Measurements from ENCODE around the gene LITAFD. TPM values are rescaled to one million over a fixed set of nuclear protein-coding genes. Genes with fewer than 3 reads are reported as not detected.
"Not testable (repeated sequence)": the region's sequence is repeated elsewhere in the genome, so short reads cannot be mapped to it uniquely, and the experiment has no call there.

The LITAFD gene
- total RNA-seq, 4 donors from 2014 or later = not detected

DNA sequence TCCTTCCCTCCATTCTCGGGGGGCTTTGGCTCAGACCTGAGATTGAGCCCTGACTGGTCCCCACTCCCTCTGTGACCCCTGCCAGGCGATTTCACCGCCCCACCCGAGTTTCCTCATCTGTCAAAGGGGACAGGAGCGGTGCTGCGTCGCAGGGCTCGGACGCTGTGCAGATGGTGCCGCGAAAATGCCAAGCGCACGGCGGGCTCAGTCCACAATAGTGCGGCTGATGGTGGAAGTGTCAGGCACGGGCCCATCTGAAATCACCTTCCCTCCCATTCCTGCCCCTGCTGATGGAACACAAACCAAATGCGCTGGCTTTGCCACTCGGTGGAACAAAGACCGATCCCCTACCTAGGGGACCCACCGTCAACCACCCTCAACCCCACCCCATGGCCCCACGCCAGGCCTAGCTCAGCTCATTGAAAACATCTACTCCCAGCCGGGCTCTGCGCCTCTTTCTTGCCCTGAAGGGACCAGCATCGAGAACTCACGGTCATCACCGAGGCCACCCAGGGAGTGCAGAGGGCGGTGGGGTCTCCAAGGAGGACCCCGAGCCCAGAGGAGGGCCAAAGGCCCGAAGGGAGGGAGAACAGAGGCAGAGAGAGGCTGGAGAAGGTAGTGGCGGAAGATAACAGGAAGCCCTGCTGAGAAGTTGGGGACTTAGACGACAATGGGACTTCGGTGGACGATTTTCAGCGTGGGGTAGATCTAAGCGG lies 14.8 kb upstream of the LITAFD start:
- H3K4me1 ChIP-seq = peaks cover 0 to 68% (median 44%) of the 10 kb centered on the region in 4 donors
- 1 to 3% methylated on average over 27 to 35 of the region's 35 CpGs for WGBS, 2 donors
- H3K36me3 ChIP-seq = no peaks in the 10 kb centered on the region
- DNase-seq (ENCODE audit: low spot score in 2 of 2) = peak; percentile 56 to 64
- peak in 1 of 2 donors; percentile 18 for TF ChIP-seq EP300 (IDR thresholded peaks at IDR 0.05)
- TF ChIP-seq, protein P1, sequence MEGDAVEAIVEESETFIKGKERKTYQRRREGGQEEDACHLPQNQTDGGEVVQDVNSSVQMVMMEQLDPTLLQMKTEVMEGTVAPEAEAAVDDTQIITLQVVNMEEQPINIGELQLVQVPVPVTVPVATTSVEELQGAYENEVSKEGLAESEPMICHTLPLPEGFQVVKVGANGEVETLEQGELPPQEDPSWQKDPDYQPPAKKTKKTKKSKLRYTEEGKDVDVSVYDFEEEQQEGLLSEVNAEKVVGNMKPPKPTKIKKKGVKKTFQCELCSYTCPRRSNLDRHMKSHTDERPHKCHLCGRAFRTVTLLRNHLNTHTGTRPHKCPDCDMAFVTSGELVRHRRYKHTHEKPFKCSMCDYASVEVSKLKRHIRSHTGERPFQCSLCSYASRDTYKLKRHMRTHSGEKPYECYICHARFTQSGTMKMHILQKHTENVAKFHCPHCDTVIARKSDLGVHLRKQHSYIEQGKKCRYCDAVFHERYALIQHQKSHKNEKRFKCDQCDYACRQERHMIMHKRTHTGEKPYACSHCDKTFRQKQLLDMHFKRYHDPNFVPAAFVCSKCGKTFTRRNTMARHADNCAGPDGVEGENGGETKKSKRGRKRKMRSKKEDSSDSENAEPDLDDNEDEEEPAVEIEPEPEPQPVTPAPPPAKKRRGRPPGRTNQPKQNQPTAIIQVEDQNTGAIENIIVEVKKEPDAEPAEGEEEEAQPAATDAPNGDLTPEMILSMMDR (IDR thresholded peaks at IDR 0.05) = no peak
- no peaks in the 10 kb centered on the region for H3K9me3 ChIP-seq
- H3K27ac ChIP-seq = peak overlapping the region; percentile 71 to 96 (median 92)
- H3K4me3 ChIP-seq = peak overlapping the region; percentile 80 to 96 (median 94)
- H3K27me3 ChIP-seq = no peaks in the 10 kb centered on the region

DNA sequence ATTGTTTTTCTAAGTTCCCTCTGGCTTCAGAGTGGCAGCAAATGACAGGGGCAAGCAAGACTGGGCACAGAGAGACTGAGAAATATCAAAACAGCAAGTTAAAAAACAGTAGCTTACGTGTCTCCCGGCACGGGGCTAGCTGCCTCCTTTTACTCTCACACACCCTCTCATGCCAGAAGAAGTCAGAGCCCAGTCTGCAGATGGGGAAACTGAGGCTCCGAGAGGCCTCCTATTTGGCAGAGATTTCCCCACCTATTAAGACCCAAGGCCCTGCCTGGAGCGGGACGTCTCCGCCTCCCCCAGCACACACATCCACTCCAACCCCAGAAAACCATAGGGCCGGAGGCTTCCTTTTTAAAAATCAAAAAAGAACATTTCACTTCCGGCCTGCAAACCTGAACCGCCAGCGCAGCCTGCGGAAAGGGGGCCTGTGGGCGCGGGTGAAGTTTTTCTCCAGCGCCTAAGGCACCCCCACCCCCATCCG lies 14.2 kb upstream of the LITAFD start:
- Histone ChIP-seq H3K27me3 (no peaks in the 10 kb centered on the region), H3K36me3 (no peaks in the 10 kb centered on the region), H3K4me3 (peak overlapping the region; percentile 80 to 96 (median 94)), H3K27ac (peak overlapping the region; percentile 71 to 96 (median 92)), H3K4me1 (peaks cover 0 to 62% (median 38%) of the 10 kb centered on the region in 4 donors), H3K9me3 (no peaks in the 10 kb centered on the region)
- WGBS, 2 donors = 0% methylated on average over 15 to 16 of the region's 16 CpGs
- TF ChIP-seq POLR2A (IDR thresholded peaks at IDR 0.05) = no peak
- TF ChIP-seq, protein P1 (IDR thresholded peaks at IDR 0.05) = no peak
- TF ChIP-seq EP300 (IDR thresholded peaks at IDR 0.05) = no peak
- DNase-seq (ENCODE audit: low spot score in 2 of 2) = no peak

DNA sequence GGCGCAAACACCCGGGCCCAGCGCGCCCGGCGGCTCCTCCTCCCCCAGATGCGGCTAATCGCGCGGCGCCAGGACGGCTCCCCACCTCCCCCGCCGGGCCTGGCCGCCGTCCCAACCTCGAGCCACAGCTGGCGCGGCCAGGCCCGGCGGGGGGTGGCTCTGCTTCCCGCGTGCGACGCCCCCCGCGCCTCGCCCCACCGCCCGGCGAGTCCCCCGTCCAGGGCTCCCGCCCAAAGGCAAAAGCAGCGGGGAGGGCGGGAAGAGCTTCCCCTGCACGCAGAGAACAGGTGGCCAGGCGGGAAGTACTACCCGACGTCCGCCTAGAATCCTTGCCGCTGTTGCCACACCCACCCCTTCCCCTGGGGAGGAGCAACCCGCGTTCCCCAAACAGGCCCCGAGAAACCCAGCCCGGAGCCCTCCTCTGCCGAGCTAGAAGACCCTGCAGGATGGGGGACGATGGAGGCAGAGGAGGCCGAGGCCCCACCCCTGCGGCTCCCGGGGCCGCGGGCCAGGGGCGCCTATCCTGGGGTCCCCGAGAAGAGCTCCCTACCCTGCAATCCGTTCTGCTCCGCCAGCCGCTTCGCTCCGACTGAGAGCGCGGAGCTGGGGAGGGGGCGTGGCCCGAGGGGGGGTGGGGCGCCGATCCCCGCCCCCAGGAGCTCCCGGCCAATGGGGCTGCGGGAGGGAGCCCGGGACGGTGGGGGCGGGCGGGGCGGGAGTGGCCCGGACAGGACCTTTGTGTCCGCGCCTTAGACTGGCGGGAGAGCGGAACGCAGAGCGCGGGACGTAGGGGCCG lies 13.5 kb upstream of the LITAFD start, which contains the start of gene CARHSP1:
TSS of gene CARHSP1 (minus strand) at position 591 of the 796 bp plus-strand sequence. CDS start 9,678 bp downstream, outside the sequence.
- no peaks in the 10 kb centered on the region for H3K9me3 ChIP-seq
- WGBS, 2 donors = 0 to 1% methylated on average over 13 to 32 of the region's 83 CpGs
- TF ChIP-seq EP300 (IDR thresholded peaks at IDR 0.05) (peak in 1 of 2 donors; percentile 92), POLR2A (IDR thresholded peaks at IDR 0.05) (peak; percentile 56 to 71)
- TF ChIP-seq, protein P1 (IDR thresholded peaks at IDR 0.05) = no peak
- peaks cover 0 to 55% (median 31%) of the 10 kb centered on the region in 4 donors for H3K4me1 ChIP-seq
- peak within 1 kb of the TSS; percentile 80 to 96 (median 94) for H3K4me3 ChIP-seq
- H3K27me3 ChIP-seq = no peaks in the 10 kb centered on the region
- H3K36me3 ChIP-seq = no peaks in the 10 kb centered on the region
- H3K27ac ChIP-seq = peak within 1 kb of the TSS; percentile 71 to 96 (median 92)
- DNase-seq (ENCODE audit: low spot score in 2 of 2) = peak; percentile 73 to 81

DNA sequence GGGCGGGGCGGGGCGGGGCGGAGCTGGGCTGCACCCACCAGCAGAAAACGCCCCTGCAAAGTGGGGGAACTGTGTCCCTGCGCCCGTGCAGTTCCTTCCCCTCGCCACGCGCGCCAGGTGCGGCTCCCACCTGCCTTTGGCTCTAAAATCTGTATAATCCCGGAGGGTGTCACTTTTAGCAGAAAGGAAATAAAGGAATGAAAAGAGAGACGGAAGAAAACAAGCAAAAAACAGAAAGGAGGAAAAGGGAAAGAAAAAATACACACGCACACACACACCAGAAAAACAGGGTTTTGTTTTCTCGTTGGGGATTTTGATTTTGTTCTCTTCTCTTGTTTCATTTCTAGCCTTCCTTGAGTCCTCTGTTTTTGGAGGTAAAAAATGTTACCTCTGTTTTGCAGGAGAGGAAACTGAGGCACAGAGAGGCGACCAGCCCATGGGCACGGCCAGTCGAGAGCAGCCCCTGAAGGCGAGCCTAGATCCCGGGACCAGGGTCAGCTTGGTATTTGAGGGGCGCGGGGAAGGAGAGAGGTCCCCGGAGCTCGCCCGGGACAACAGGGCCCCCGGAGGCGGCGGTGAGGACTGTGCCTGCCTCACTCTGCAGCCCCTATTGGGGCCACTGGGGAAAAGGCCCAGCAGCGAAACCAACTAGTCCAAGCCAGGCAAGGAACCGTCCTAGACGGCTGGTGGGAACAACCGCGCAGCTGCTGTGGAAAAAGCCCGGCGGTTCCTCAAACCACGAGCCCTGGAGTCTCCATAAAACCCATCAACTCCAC lies 12.8 kb upstream of the LITAFD start:
- no peaks in the 10 kb centered on the region for H3K9me3 ChIP-seq
- H3K4me1 ChIP-seq = peaks cover 0 to 48% (median 23%) of the 10 kb centered on the region in 4 donors
- TF ChIP-seq POLR2A (IDR thresholded peaks at IDR 0.05) (no peak), EP300 (IDR thresholded peaks at IDR 0.05) (no peak)
- TF ChIP-seq, protein P1 (IDR thresholded peaks at IDR 0.05) = no peak
- H3K27ac ChIP-seq = peak overlapping the region; percentile 19 to 96 (median 92)
- H3K36me3 ChIP-seq = no peaks in the 10 kb centered on the region
- peak overlapping the region; percentile 80 to 96 (median 94) for H3K4me3 ChIP-seq
- H3K27me3 ChIP-seq = no peaks in the 10 kb centered on the region
- 21 to 29% methylated on average over 32 to 35 of the region's 37 CpGs for WGBS, 2 donors
- DNase-seq (ENCODE audit: low spot score in 2 of 2) = no peak

DNA sequence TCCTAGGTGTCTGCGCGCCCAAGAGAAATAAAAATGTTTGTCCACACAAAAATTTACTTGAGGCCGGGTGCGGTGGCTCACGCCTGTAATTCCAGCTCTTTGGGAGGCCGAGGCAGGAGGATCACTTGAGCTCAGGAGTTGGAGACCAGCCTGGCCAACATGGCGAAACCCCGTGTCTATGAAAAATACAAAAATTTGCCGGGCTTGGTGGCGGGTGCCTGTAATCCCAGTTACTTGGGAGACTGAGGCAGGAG lies 12.2 kb upstream of the LITAFD start:
- H3K4me1 ChIP-seq = peaks cover 0 to 42% (median 18%) of the 10 kb centered on the region in 4 donors
- not testable (repeated sequence) for H3K27me3 ChIP-seq; H3K9me3 ChIP-seq; DNase-seq (ENCODE audit: low spot score in 2 of 2); H3K36me3 ChIP-seq; H3K4me3 ChIP-seq
- H3K27ac ChIP-seq = peak overlapping the region in 3 of 4 donors; percentile 89 to 96 (median 94)
- WGBS, 2 donors = 97 to 98% methylated on average over 10 of the region's 10 CpGs

All from tibial nerve (tissue), 4 donors.